IMR-90 (cell line): ENCODE data around the gene DUSP6. TPM values are rescaled to one million over a fixed set of nuclear protein-coding genes. Genes with fewer than 3 reads are reported as not detected.

ENCODE experiments used
- ATAC-seq: fragments of 200-7000 bp; cut with Tn5 transposase; 2 replicates; pipeline ENCODE4 v1.9.1; 2020; ENCODE audit warnings: low read depth, mild to moderate bottlenecking, moderate library complexity
- BruUV-seq: library from RNA; stranded (reverse); fragments of 400-500 nt; replicated peaks from 2 replicates; lab custom pipeline; 2021; lab: Mats Ljungman, UMichigan
- CTCF ChIA-PET: fragments of 300-600 bp; formaldehyde crosslinking; extraction: SDS; loops from one replicate; lab custom pipeline; 2021; ENCODE audit warnings: antibody characterized with exemption; lab: Yijun Ruan, JAX
- POLR2A ChIA-PET: fragments of 300-600 bp; sonication (Branson Sonifier 250); formaldehyde crosslinking; loops from one replicate; lab custom pipeline; 2022; ENCODE audit warnings: antibody characterized with exemption; ENCODE audit not compliant: unreplicated experiment; lab: Charles Lee
- DNase-seq: peaks from one replicate; pipeline ENCODE4 v3.0.0; 2013
- H2AFZ ChIP-seq: replicated peaks from 2 replicates; pipeline ENCODE3; 2013; ENCODE audit warnings: low read length, mild to moderate bottlenecking; ENCODE audit not compliant: poor library complexity
- H2AK5ac ChIP-seq: 2 replicates; pipeline ENCODE4 v1.6.1; 2013; ENCODE audit warnings: low read depth, low read length, inconsistent platforms
- H2AK9ac ChIP-seq: replicated peaks from 2 replicates; pipeline ENCODE3; 2013; ENCODE audit warnings: mild to moderate bottlenecking, low read depth, low read length, moderate library complexity; ENCODE audit not compliant: poor library complexity
- H2BK120ac ChIP-seq: 2 replicates; pipeline ENCODE4 v1.6.1; 2013; ENCODE audit warnings: low read depth, low read length, inconsistent platforms
- H2BK15ac ChIP-seq: 3 replicates; pipeline ENCODE4 v1.6.1; 2013; ENCODE audit warnings: low read depth, low read length, inconsistent platforms
- H2BK20ac ChIP-seq: 2 replicates; pipeline ENCODE4 v1.6.1; 2013; ENCODE audit warnings: low read depth, mild to moderate bottlenecking, inconsistent platforms, low read length, moderate library complexity
- H2BK5ac ChIP-seq: 2 replicates; pipeline ENCODE4 v1.6.1; 2013; ENCODE audit warnings: mild to moderate bottlenecking, low read depth, low read length, inconsistent platforms; ENCODE audit not compliant: poor library complexity, severe bottlenecking
- H3K14ac ChIP-seq: replicated peaks from 2 replicates; pipeline ENCODE4 v1.6.1; 2013; ENCODE audit warnings: low read depth, low read length, inconsistent platforms
- H3K18ac ChIP-seq: 2 replicates; pipeline ENCODE4 v1.6.1; 2013; ENCODE audit warnings: low read depth, low read length, control low read depth
- H3K23ac ChIP-seq: 2 replicates; pipeline ENCODE4 v1.6.1; 2013; ENCODE audit warnings: low read depth, low read length, inconsistent platforms
- H3K27ac ChIP-seq: 2 replicates; pipeline ENCODE4 v1.5.1; 2013; ENCODE audit warnings: mild to moderate bottlenecking, control low read depth, low read length; ENCODE audit not compliant: insufficient read depth
- H3K27me3 ChIP-seq: 2 replicates; pipeline ENCODE4 v1.6.1; 2013; ENCODE audit warnings: low read length; ENCODE audit not compliant: control insufficient read depth, insufficient read depth
- H3K36me3 ChIP-seq: 2 replicates; pipeline ENCODE4 v1.6.1; 2013; ENCODE audit warnings: low read length, mixed read lengths; ENCODE audit not compliant: control insufficient read depth, insufficient read depth
- H3K4ac ChIP-seq: 2 replicates; pipeline ENCODE4 v1.6.1; 2013; ENCODE audit warnings: low read depth, low read length, inconsistent platforms
- H3K4me1 ChIP-seq: 2 replicates; pipeline ENCODE4 v1.6.1; 2013; ENCODE audit warnings: low read length, mixed read lengths; ENCODE audit not compliant: control insufficient read depth, insufficient read depth
- H3K4me2 ChIP-seq: 2 replicates; pipeline ENCODE4 v1.6.1; 2013; ENCODE audit warnings: low read depth, mild to moderate bottlenecking, control low read depth, low read length, moderate library complexity
- H3K4me3 ChIP-seq: 2 replicates; pipeline ENCODE4 v1.5.1; 2013; ENCODE audit warnings: low read depth, mild to moderate bottlenecking, control low read depth, low read length, moderate library complexity; ENCODE audit not compliant: insufficient read depth
- H3K56ac ChIP-seq: 2 replicates; pipeline ENCODE4 v1.6.1; 2013; ENCODE audit warnings: low read length, inconsistent platforms; ENCODE audit not compliant: insufficient read depth; ENCODE audit errors: extremely low read depth
- H3K79me1 ChIP-seq, 2 experiments: 2 replicates each; pipeline ENCODE4 v1.6.1; 2013; ENCODE audit warnings: low read length in 2 of 2, inconsistent platforms in 1 of 2, low read depth in 1 of 2
- H3K9ac ChIP-seq: 2 replicates; pipeline ENCODE4 v1.6.1; 2013; ENCODE audit warnings: low read depth, low read length, control low read depth
- H3K9me1 ChIP-seq: 2 replicates; pipeline ENCODE4 v1.6.1; 2013; ENCODE audit warnings: low read length, inconsistent platforms; ENCODE audit not compliant: insufficient read depth
- H3K9me3 ChIP-seq: 2 replicates; pipeline ENCODE4 v1.6.1; 2013; ENCODE audit warnings: low read length; ENCODE audit not compliant: control insufficient read depth, insufficient read depth
- H4K20me1 ChIP-seq: 2 replicates; pipeline ENCODE4 v1.6.1; 2013; ENCODE audit warnings: low read length, inconsistent platforms; ENCODE audit not compliant: insufficient read depth
- H4K5ac ChIP-seq: 2 replicates; pipeline ENCODE4 v1.6.1; 2013; ENCODE audit warnings: mild to moderate bottlenecking, low read depth, low read length, control low read depth
- H4K8ac ChIP-seq, 2 experiments: 2 replicates each; pipeline ENCODE4 v1.6.1; 2013; ENCODE audit warnings: low read depth in 2 of 2, low read length in 2 of 2, control low read depth in 1 of 2, inconsistent platforms in 1 of 2
- H4K91ac ChIP-seq: 2 replicates; pipeline ENCODE4 v1.6.1; 2013; ENCODE audit warnings: low read depth, low read length, inconsistent platforms; ENCODE audit not compliant: insufficient read depth
- MAFK ChIP-seq: IDR thresholded peaks from 2 replicates; pipeline ENCODE4 v1.6.1; 2012; ENCODE audit warnings: low read depth, low read length, improper control_type of control experiment
- NFE2L2 ChIP-seq: fragments of 150-350 bp; IDR thresholded peaks from 2 replicates; pipeline ENCODE4 v1.6.1; 2016; ENCODE audit warnings: low read depth, mild to moderate bottlenecking, low read length
- WGBS, 2 experiments: methylation state at CpG; one replicate each; pipeline versions ENCODE4 v1.1.5 to v1.1.7; 2013; ENCODE audit warnings: missing lambda C conversion rate in 2 of 2; ENCODE audit not compliant: insufficient read length in 1 of 2; ENCODE audit errors: extremely low coverage in 2 of 2; 5-methylcytosine and 5-hydroxymethylcytosine counted together
- dilution Hi-C: fragments of 300-500 bp; cut with HindIII; formaldehyde crosslinking; loops from one replicate; pipeline ENCODE4 v1.14.3; 2018; ENCODE audit warnings: low sequenced_read_pairs; ENCODE audit not compliant: unreplicated experiment
- in situ Hi-C: fragments of 300-500 bp; cut with MboI; formaldehyde crosslinking; loops from 3 replicates; pipeline ENCODE4 v1.14.3; 2019; ENCODE audit warnings: low sequenced_read_pairs, inconsistent platforms, mixed read lengths
- intact Hi-C: fragments of 100-400 bp; cut with micrococcal nuclease; formaldehyde crosslinking; loops from 2 replicates; pipeline ENCODE4 v1.10.0; 2022
- polyA plus RNA-seq, 3 experiments: library from polyadenylated mRNA; depleted of rRNA; stranded (reverse); fragments of >200 nt; gene quantifications; 2 replicates each; pipeline ENCODE4 v1.2.3, GENCODE V29; 2012; ENCODE audit warnings: low replicate concordance in 1 of 3
- total RNA-seq: library from RNA; depleted of rRNA; stranded (reverse); fragments of >200 nt; gene quantifications from 2 replicates; pipeline ENCODE4 v1.2.3, GENCODE V29; 2012

DUSP6 gene
- total and polyA plus RNA-seq, 2 of the 4 experiments (the other 2 are of a cell fraction): 38.5 to 70.1 TPM

DNA sequence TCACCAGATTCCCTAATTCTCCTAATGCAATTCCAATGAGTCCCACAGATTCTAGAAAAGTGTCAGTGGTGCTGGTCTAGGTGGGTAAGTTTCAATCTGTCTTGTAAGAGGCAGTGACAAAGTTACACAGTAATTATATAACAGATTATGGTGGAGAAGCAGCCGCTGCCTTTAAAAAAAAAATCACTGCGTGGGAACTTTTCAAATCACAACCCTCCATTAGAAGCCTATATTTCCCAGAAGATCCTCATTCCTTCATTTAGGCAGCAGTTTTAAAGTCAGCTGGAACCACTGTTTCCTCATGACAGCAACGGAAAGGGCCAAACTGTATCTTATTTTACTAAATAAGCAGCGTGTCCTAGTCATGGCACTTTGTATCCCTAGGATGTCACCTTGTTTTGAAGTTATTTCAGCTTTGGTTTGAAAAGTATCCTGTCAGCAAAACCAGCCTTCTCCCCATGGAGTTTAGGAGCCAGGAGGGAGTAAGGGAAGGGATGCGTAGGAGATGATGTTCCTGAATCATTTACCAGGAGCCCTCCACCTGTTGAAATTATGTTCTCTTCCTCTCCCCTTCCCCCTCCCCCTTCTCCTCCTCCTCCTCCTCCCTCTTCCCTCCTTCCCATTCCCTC, 27.7 kb upstream of the DUSP6 start:
- no peak overlapping the region for H3K4ac ChIP-seq
- intact Hi-C loops: no loop called here
- no peak overlapping the region for H4K5ac ChIP-seq
- no peak overlapping the region for H3K18ac ChIP-seq
- H4K20me1 ChIP-seq: no peaks in the 10 kb centered on the region
- H2AK9ac ChIP-seq: no peak overlapping the region
- H4K91ac ChIP-seq: no peak overlapping the region
- peaks cover 10% of the 10 kb centered on the region for H3K4me1 ChIP-seq
- WGBS, 2 experiments: no CpG with 5 or more reads among the region's 5 CpGs
- no TSS peak for BruUV-seq
- no peak overlapping the region; the same call in 1 of the 2 replicates for H2AK5ac ChIP-seq
- H3K36me3 ChIP-seq: no peaks in the 10 kb centered on the region
- no peak for DNase-seq
- H2BK15ac ChIP-seq: no peak overlapping the region
- no peaks in the 10 kb centered on the region for H3K27me3 ChIP-seq
- no peak overlapping the region for H3K9ac ChIP-seq
- H3K4me2 ChIP-seq: no peak overlapping the region
- H2BK120ac ChIP-seq: no peak overlapping the region
- TF ChIP-seq NFE2L2 (no peak), MAFK (peak; percentile 55)
- no peak for ATAC-seq
- peaks cover 0 to 3% of the 10 kb centered on the region in 2 experiments; a peak in 1 of 4 replicates for H3K79me1 ChIP-seq
- in situ Hi-C loops: no loop called here
- no peaks in the 10 kb centered on the region for H3K9me3 ChIP-seq
- H3K9me1 ChIP-seq: peaks cover 11% of the 10 kb centered on the region
- CTCF ChIA-PET: no interaction called here
- H4K8ac ChIP-seq: no peak overlapping the region
- no peak overlapping the region for H3K56ac ChIP-seq
- no peak overlapping the region for H3K14ac ChIP-seq
- no peak overlapping the region for H3K4me3 ChIP-seq
- H3K23ac ChIP-seq: no peak overlapping the region
- no peak overlapping the region for H3K27ac ChIP-seq
- dilution Hi-C loops: no loop called here
- H2BK20ac ChIP-seq: no peak overlapping the region
- H2BK5ac ChIP-seq: no peak overlapping the region
- no peak overlapping the region for H2AFZ ChIP-seq
- POLR2A ChIA-PET: interaction anchor here (0.7 kb wide), 1 partner anchor 310 kb away, joined by 3 read pairs; no protein-coding TSS in a partner anchor
